ENCODE measurements around the gene NMT1. TPM values are rescaled to one million over a fixed set of nuclear protein-coding genes. Genes with fewer than 3 reads are reported as not detected.

The NMT1 gene
- total and polyA plus RNA-seq, 2 of the 13 experiments (the other 11 are each of a cell fraction or from before 2014, with no cell fraction given), result 75.7 to 142 TPM

- TF ChIP-seq ZNF281 (CRISPR knock-in tag; IDR thresholded peaks at IDR 0.05; ENCODE audit: borderline replicate concordance), result no peak
- TF ChIP-seq HNF4A (CRISPR knock-in tag; IDR thresholded peaks at IDR 0.05), result peak; percentile 34
- TF ChIP-seq ZNF275 (CRISPR knock-in tag; IDR thresholded peaks at IDR 0.05; ENCODE audit: borderline replicate concordance), result 0 out of 2 replicates have a peak, but pooled peaks have one; percentile 27
- peak; percentile 60 for TF ChIP-seq MED1 (CRISPR knock-in tag; IDR thresholded peaks at IDR 0.05)
- TF ChIP-seq ZNF589 (CRISPR knock-in tag; conservative IDR thresholded peaks at IDR 0.05), result no peak
- no peak for TF ChIP-seq ZNF17 (CRISPR knock-in tag; IDR thresholded peaks at IDR 0.05)
- TF ChIP-seq ATAD3A (CRISPR knock-in tag; IDR thresholded peaks at IDR 0.05), result no peak
- no peak for TF ChIP-seq SKI (IDR thresholded peaks at IDR 0.05; ENCODE audit: partially characterized antibody)
- no peak for TF ChIP-seq MLXIP (CRISPR knock-in tag; IDR thresholded peaks at IDR 0.05; ENCODE audit: borderline replicate concordance)
- TF ChIP-seq ZBTB25 (CRISPR knock-in tag; IDR thresholded peaks at IDR 0.05), result peak; percentile 66; the same call in 1 of the 2 replicates
- TF ChIP-seq ZNF841 (CRISPR knock-in tag; IDR thresholded peaks at IDR 0.05; ENCODE audit: borderline replicate concordance), result no peak
- TF ChIP-seq ISL2 (CRISPR knock-in tag; IDR thresholded peaks at IDR 0.05), result 0 out of 2 replicates have a peak, but pooled peaks have one; percentile 15
- TF ChIP-seq ZNF280B (CRISPR knock-in tag; IDR thresholded peaks at IDR 0.05; ENCODE audit: borderline replicate concordance), result no peak
- TF ChIP-seq POLR2G (IDR thresholded peaks at IDR 0.05; ENCODE audit: low read depth, low read length), result no peak
- no peak for TF ChIP-seq MIER2 (CRISPR knock-in tag; IDR thresholded peaks at IDR 0.05)
- TF ChIP-seq SOX6 (IDR thresholded peaks at IDR 0.05), result no peak
- peak; percentile 39; the same call in 1 of the 2 replicates for TF ChIP-seq SOX6 (CRISPR knock-in tag; IDR thresholded peaks at IDR 0.05)
- TF ChIP-seq ZFP36L2 (CRISPR knock-in tag; IDR thresholded peaks at IDR 0.05), result no peak
- no peak for TF ChIP-seq NR1H2 (CRISPR knock-in tag; IDR thresholded peaks at IDR 0.05; ENCODE audit: borderline replicate concordance, low read depth)
Observed at GRCh38 chr17:45101883-45102811, 41.0 kb downstream of the NMT1 start (continued).

Measured in HepG2 (cell line).